GM12878 (cell line): ENCODE data around the gene TDRD9. TPM values are rescaled to one million over a fixed set of nuclear protein-coding genes. Genes with fewer than 3 reads are reported as not detected.

Experiments
- ATAC-seq: fragments of 200-7000 bp; cut with Tn5 transposase; 3 replicates; pipeline ENCODE4 v1.9.1; 2020; ENCODE audit warnings: mild to moderate bottlenecking, moderate library complexity
- BruUV-seq: library from RNA; stranded (reverse); fragments of 400-500 nt; replicated peaks from 2 replicates; lab custom pipeline; 2021; lab: Mats Ljungman, UMichigan
- CTCF ChIA-PET: fragments of 300-600 bp; sonication (Branson Sonifier 250); formaldehyde crosslinking; extraction: SDS; loops from one replicate; lab custom pipeline; 2021; ENCODE audit warnings: inconsistent platforms; lab: Yijun Ruan, JAX
- POLR2A ChIA-PET: fragments of 350-600 bp; formaldehyde crosslinking; extraction: SDS; loops from one replicate; lab custom pipeline; 2021; ENCODE audit warnings: inconsistent platforms; lab: Charles Lee
- RAD21 ChIA-PET: fragments of 300-600 bp; sonication (Branson Sonifier 250); formaldehyde crosslinking; loops from one replicate; lab custom pipeline; 2023; ENCODE audit warnings: antibody characterized with exemption; ENCODE audit not compliant: unreplicated experiment; lab: Charles Lee
- SMC1A ChIA-PET: fragments of 300-600 bp; sonication (Branson Sonifier 250); formaldehyde crosslinking; loops from one replicate; lab custom pipeline; 2023; ENCODE audit not compliant: unreplicated experiment, uncharacterized antibody; lab: Charles Lee
- DNase-seq: peaks from one replicate; pipeline ENCODE4 v3.0.0-alpha.2; 2011; ENCODE audit warnings: low read depth, low spot score
- FAIRE-seq: peaks from 3 replicates; lab custom pipeline; 2011; peaks lifted over from hg19 to GRCh38; lab: Jason Lieb, UNC
- H2AFZ ChIP-seq: 2 replicates; pipeline ENCODE4 v1.6.0; 2011; ENCODE audit warnings: low read depth, low read length, control low read depth; ENCODE audit not compliant: control insufficient read depth
- H3K27ac ChIP-seq: 2 replicates; pipeline ENCODE4 v1.5.1; 2011; ENCODE audit warnings: control low read depth; ENCODE audit not compliant: control insufficient read depth, insufficient read depth
- H3K27me3 ChIP-seq, 2 experiments: replicated peaks in 1 of 2; 2 replicates each; pipeline versions ENCODE4 v1.6.0 to v1.6.1; 2011; ENCODE audit warnings: low read length in 1 of 2; ENCODE audit not compliant: control insufficient read depth in 2 of 2, insufficient read depth in 2 of 2
- H3K36me3 ChIP-seq, 2 experiments: 2 replicates each; pipeline ENCODE4 v1.5.1; 2011; ENCODE audit warnings: low read length in 1 of 2; ENCODE audit not compliant: control insufficient read depth in 2 of 2, insufficient read depth in 2 of 2
- H3K4me1 ChIP-seq: 2 replicates; pipeline ENCODE4 v1.6.1; 2011; ENCODE audit warnings: mild to moderate bottlenecking, low read length, moderate library complexity, mixed read lengths; ENCODE audit not compliant: control insufficient read depth, insufficient read depth
- H3K4me2 ChIP-seq: 2 replicates; pipeline ENCODE4 v1.6.0; 2011; ENCODE audit warnings: control low read depth; ENCODE audit not compliant: control insufficient read depth, insufficient read depth
- H3K4me3 ChIP-seq: fragments of 200-600 bp; sonication (generic); 2 replicates; pipeline ENCODE4 v1.5.1; 2016
- H3K79me2 ChIP-seq: 2 replicates; pipeline ENCODE4 v1.6.0; 2011; ENCODE audit warnings: low read length; ENCODE audit not compliant: control insufficient read depth, insufficient read depth
- H3K9ac ChIP-seq: 2 replicates; pipeline ENCODE4 v1.8.0; 2011; ENCODE audit warnings: low read length, control low read depth, mixed read lengths; ENCODE audit not compliant: control insufficient read depth, insufficient read depth
- H3K9me3 ChIP-seq: replicated peaks from 3 replicates; pipeline ENCODE4 v1.5.1; 2011; ENCODE audit warnings: mild to moderate bottlenecking, low read length; ENCODE audit not compliant: control insufficient read depth, insufficient read depth
- H4K20me1 ChIP-seq: 2 replicates; pipeline ENCODE4 v1.6.0; 2011; ENCODE audit not compliant: control insufficient read depth, insufficient read depth
- ATF3 ChIP-seq: IDR thresholded peaks from 2 replicates; pipeline ENCODE4 v1.6.1; 2011; ENCODE audit warnings: low read depth, mild to moderate bottlenecking, low read length, moderate library complexity, borderline replicate concordance; ENCODE audit errors: extremely low read depth
- BRCA1 ChIP-seq: IDR thresholded peaks from 2 replicates; pipeline ENCODE4 v1.6.1; 2011; ENCODE audit warnings: low read depth, low read length, improper control_type of control experiment
- CHD1 ChIP-seq: IDR thresholded peaks from 2 replicates; pipeline ENCODE4 v1.6.1; 2012; ENCODE audit warnings: low read depth, low read length, improper control_type of control experiment
- EGR1 ChIP-seq, 2 experiments: IDR thresholded peaks; 1 replicate in 1 of 2; 2 replicates in 1 of 2; pipeline ENCODE4 v1.6.1; 2011 to 2012; ENCODE audit warnings: low read depth in 2 of 2, low read length in 2 of 2, borderline replicate concordance in 1 of 2, mild to moderate bottlenecking in 1 of 2, moderate library complexity in 1 of 2
- FOS ChIP-seq: IDR thresholded peaks from 3 replicates; pipeline ENCODE4 v1.6.1; 2011; ENCODE audit warnings: borderline replicate concordance; ENCODE audit not compliant: insufficient read length; ENCODE audit errors: extremely low read depth
- JUNB ChIP-seq: IDR thresholded peaks from 2 replicates; pipeline ENCODE4 v1.6.1; 2016; ENCODE audit warnings: antibody characterized with exemption, mild to moderate bottlenecking
- MAX ChIP-seq: IDR thresholded peaks from 2 replicates; pipeline ENCODE4 v1.6.1; 2012; ENCODE audit warnings: low read depth, low read length, improper control_type of control experiment
- NFXL1 ChIP-seq: fragments of 450-650 bp; IDR thresholded peaks from 2 replicates; pipeline ENCODE4 v1.6.1; 2017; ENCODE audit warnings: antibody characterized with exemption, mild to moderate bottlenecking, borderline replicate concordance
- SUPT20H ChIP-seq: IDR thresholded peaks from 2 replicates; pipeline ENCODE4 v1.6.1; 2011; ENCODE audit warnings: low read depth, mild to moderate bottlenecking, low read length, moderate library complexity, borderline replicate concordance; ENCODE audit not compliant: control insufficient read depth
- ZNF207 ChIP-seq: fragments of 450-650 bp; IDR thresholded peaks from 2 replicates; pipeline ENCODE4 v1.6.1; 2014; ENCODE audit warnings: antibody characterized with exemption, mild to moderate bottlenecking, borderline replicate concordance
- ZNF217 ChIP-seq: fragments of 450-650 bp; IDR thresholded peaks from 2 replicates; pipeline ENCODE4 v1.6.1; 2017; ENCODE audit warnings: antibody characterized with exemption, mild to moderate bottlenecking
- ZSCAN29 ChIP-seq: fragments of 450-650 bp; IDR thresholded peaks from 2 replicates; pipeline ENCODE4 v1.6.1; 2017; ENCODE audit warnings: mild to moderate bottlenecking, moderate library complexity
- WGBS: methylation state at CpG from one replicate; pipeline ENCODE4 v1.1.6; 2016; ENCODE audit warnings: low lambda C conversion rate; ENCODE audit not compliant: insufficient replicate concordance, insufficient coverage; ENCODE audit errors: missing lambda C conversion rate; 5-methylcytosine and 5-hydroxymethylcytosine counted together
- in situ Hi-C: fragments of 300-500 bp; cut with MboI; formaldehyde crosslinking; loops from 9 replicates; pipeline ENCODE4 v1.14.3; 2018; ENCODE audit warnings: mixed read lengths
- intact Hi-C: fragments of 100-400 bp; cut with micrococcal nuclease; formaldehyde crosslinking; loops from one replicate; pipeline ENCODE4 v1.14.2; 2022; ENCODE audit not compliant: unreplicated experiment
- polyA plus RNA-seq, 11 experiments: library from polyadenylated mRNA; depleted of rRNA in 4 of 11; unstranded in 6 of 11; stranded (reverse) in 5 of 11; fragments of >200 nt; fragmentation: Nextera tagmentation in 4 of 11; fragmentation: Illumina TruSeq in 1 of 11; extraction: Ambion mirVana in 4 of 11; extraction: Trizol in 1 of 11; gene quantifications; 1 replicate in 1 of 11; 2 replicates in 10 of 11; pipeline versions ENCODE4 v1.2.1 to v1.2.3, GENCODE V29; 2011 to 2016; ENCODE audit warnings: inconsistent platforms in 2 of 11, missing spikeins in 2 of 11, low read depth in 1 of 11
- total RNA-seq, 4 experiments: library from RNA; depleted of rRNA in 3 of 4; stranded (reverse); fragments of >200 nt in 3 of 4; fragmentation: Illumina TruSeq in 1 of 4; extraction: Trizol in 1 of 4; gene quantifications; 2 replicates each; pipeline versions ENCODE4 v1.2.1 to v1.2.3, GENCODE V29; 2013 to 2021
- TF ChIP-seq, protein P1 (sequence below): fragments of 450-650 bp; IDR thresholded peaks from 2 replicates; pipeline ENCODE4 v1.6.1; 2016; ENCODE audit warnings: mild to moderate bottlenecking

TDRD9 gene
- total and polyA plus RNA-seq, 10 of the 15 experiments (the other 5 are each of a cell fraction or from before 2014, with no cell fraction given) = 0.12 TPM; not detected in 9

GRCh38 chr14:103974575-103974974 is 46.3 kb downstream of the TDRD9 start:
- ChIA-PET SMC1A (no interaction called here), CTCF (interaction anchor here (0.6 to 4.6 kb wide), 2 partner anchors 64 to 166 kb away, joined by 3 to 16 read pairs; no protein-coding TSS in a partner anchor), RAD21 (no interaction called here), POLR2A (no interaction called here)
- no peak for FAIRE-seq
- Histone ChIP-seq H3K9ac (no peak overlapping the region), H3K27ac (no peak overlapping the region), H3K4me1 (no peaks in the 10 kb centered on the region), H3K79me2 (no peaks in the 10 kb centered on the region), H3K4me3 (no peak overlapping the region), H3K4me2 (no peak overlapping the region), H4K20me1 (no peaks in the 10 kb centered on the region), H2AFZ (no peak overlapping the region), H3K9me3 (no peaks in the 10 kb centered on the region), H3K27me3 (no peaks in the 10 kb centered on the region), H3K36me3 (no peaks in the 10 kb centered on the region)
- intact Hi-C loops = no loop called here
- no TSS peak for BruUV-seq
- no peak for DNase-seq
- WGBS = 0% methylated on average over 2 of the region's 2 CpGs
- ATAC-seq = no peak
- TF ChIP-seq ZNF207 (no peak), SUPT20H (no peak), EGR1 (IDR thresholded peaks at IDR 0.05; ENCODE audit: borderline replicate concordance in 1 of 2, low read depth in 2 of 2, low read length in 2 of 2) (no peak), CHD1 (no peak), NFXL1 (no peak), ATF3 (no peak), FOS (no peak), MAX (no peak), ZSCAN29 (no peak), JUNB (no peak), BRCA1 (no peak), ZNF217 (no peak)
- TF ChIP-seq, protein P1, sequence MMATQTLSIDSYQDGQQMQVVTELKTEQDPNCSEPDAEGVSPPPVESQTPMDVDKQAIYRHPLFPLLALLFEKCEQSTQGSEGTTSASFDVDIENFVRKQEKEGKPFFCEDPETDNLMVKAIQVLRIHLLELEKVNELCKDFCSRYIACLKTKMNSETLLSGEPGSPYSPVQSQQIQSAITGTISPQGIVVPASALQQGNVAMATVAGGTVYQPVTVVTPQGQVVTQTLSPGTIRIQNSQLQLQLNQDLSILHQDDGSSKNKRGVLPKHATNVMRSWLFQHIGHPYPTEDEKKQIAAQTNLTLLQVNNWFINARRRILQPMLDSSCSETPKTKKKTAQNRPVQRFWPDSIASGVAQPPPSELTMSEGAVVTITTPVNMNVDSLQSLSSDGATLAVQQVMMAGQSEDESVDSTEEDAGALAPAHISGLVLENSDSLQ = no peak
- in situ Hi-C loops = no loop called here
